Smooth muscle cell (in vitro differentiated cells): ENCODE data around the gene RAD51D. TPM values are rescaled to one million over a fixed set of nuclear protein-coding genes. Genes with fewer than 3 reads are reported as not detected.

Experiments used
- DNase-seq: peaks from one replicate; lab custom pipeline; 2025; ENCODE audit not compliant: unreplicated experiment; lab: John Stamatoyannopoulos, UW
- H2AFZ ChIP-seq: fragments of 200-600 bp; sonication (generic); 2 replicates; pipeline ENCODE4 v1.6.0; 2016; ENCODE audit warnings: antibody characterized with exemption, low read depth, mild to moderate bottlenecking
- H3F3A ChIP-seq: fragments of 200-600 bp; sonication (generic); 2 replicates; pipeline ENCODE4 v1.6.0; 2017; ENCODE audit warnings: antibody characterized with exemption, low read depth
- H3K27ac ChIP-seq: fragments of 200-600 bp; sonication (generic); 2 replicates; pipeline ENCODE4 v1.5.1; 2016; ENCODE audit warnings: low read depth, mild to moderate bottlenecking
- H3K27me3 ChIP-seq: fragments of 200-600 bp; sonication (generic); 2 replicates; pipeline ENCODE4 v1.6.1; 2016; ENCODE audit warnings: low read depth, mild to moderate bottlenecking
- H3K36me3 ChIP-seq: fragments of 200-600 bp; sonication (generic); 2 replicates; pipeline ENCODE4 v1.5.1; 2016; ENCODE audit warnings: low read depth
- H3K4me1 ChIP-seq: fragments of 200-600 bp; sonication (generic); 2 replicates; pipeline ENCODE4 v1.5.1; 2016; ENCODE audit warnings: low read depth
- H3K4me2 ChIP-seq: fragments of 200-600 bp; sonication (generic); 2 replicates; pipeline ENCODE4 v1.6.0; 2016; ENCODE audit warnings: mild to moderate bottlenecking
- H3K4me3 ChIP-seq: fragments of 200-600 bp; sonication (generic); 2 replicates; pipeline ENCODE4 v1.5.1; 2016; ENCODE audit warnings: mild to moderate bottlenecking
- H3K79me2 ChIP-seq: fragments of 200-600 bp; sonication (generic); 2 replicates; pipeline ENCODE4 v1.6.0; 2016; ENCODE audit warnings: low read depth, mild to moderate bottlenecking
- H3K9ac ChIP-seq: fragments of 200-600 bp; sonication (generic); 2 replicates; pipeline ENCODE4 v1.6.0; 2016; ENCODE audit warnings: low read depth
- H3K9me3 ChIP-seq: fragments of 200-600 bp; sonication (generic); replicated peaks from 2 replicates; pipeline ENCODE4 v1.5.1; 2016; ENCODE audit warnings: low read depth
- H4K20me1 ChIP-seq: fragments of 200-600 bp; sonication (generic); 2 replicates; pipeline ENCODE4 v1.6.0; 2016; ENCODE audit warnings: low read depth
- WGBS: methylation state at CpG from one replicate; pipeline ENCODE4 v1.1.7; 2016; ENCODE audit warnings: low lambda C conversion rate; 5-methylcytosine and 5-hydroxymethylcytosine counted together
- polyA plus RNA-seq: library from polyadenylated mRNA; unstranded; fragments of >200 nt; fragmentation: Nextera tagmentation; extraction: Ambion mirVana; gene quantifications from 2 replicates; pipeline ENCODE4 v1.2.1, GENCODE V29; 2016
- total RNA-seq: library from RNA; depleted of rRNA; stranded (reverse); fragments of >200 nt; gene quantifications from 2 replicates; pipeline ENCODE4 v1.2.3, GENCODE V29; 2014
- TF ChIP-seq, protein P1 (sequence below): fragments of 200-600 bp; sonication (generic); IDR thresholded peaks from 2 replicates; pipeline ENCODE4 v1.5.1; 2017; ENCODE audit warnings: borderline replicate concordance, mild to moderate bottlenecking, antibody characterized with exemption; ENCODE audit not compliant: insufficient read depth, poor library complexity, severe bottlenecking

RAD51D gene
- total and polyA plus RNA-seq, 2 experiments from 2014 or later: 1.4 to 5.5 TPM

DNA sequence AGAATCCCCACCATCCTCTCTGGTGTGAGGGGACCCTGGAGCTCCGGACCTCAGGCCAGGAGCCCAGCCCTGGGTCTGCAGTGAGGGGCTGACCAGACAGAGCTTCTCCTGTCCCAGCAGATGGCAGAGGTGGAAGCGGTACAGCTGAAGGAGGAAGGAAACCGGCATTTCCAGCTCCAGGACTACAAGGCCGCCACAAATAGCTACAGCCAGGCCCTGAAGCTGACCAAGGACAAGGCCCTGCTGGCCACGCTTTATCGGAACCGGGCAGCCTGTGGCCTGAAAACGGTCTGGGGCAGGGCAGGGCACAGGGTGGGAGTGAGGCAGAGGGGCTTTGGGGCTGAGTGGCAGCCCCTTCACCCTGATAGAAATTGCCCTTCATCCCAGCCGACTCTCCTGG, 28.5 kb upstream of the RAD51D start:
- Histone ChIP-seq H3K9me3 (no peaks in the 10 kb centered on the region), H3K27ac (no peak overlapping the region), H3K9ac (no peak overlapping the region), H3K4me1 (no peaks in the 10 kb centered on the region), H4K20me1 (no peaks in the 10 kb centered on the region), H3K27me3 (no peaks in the 10 kb centered on the region), H3K4me2 (no peak overlapping the region), H3F3A (no peaks in the 10 kb centered on the region), H3K36me3 (no peaks in the 10 kb centered on the region), H3K79me2 (no peaks in the 10 kb centered on the region), H3K4me3 (no peak overlapping the region), H2AFZ (no peak overlapping the region)
- DNase-seq: no peak
- TF ChIP-seq, protein P1, sequence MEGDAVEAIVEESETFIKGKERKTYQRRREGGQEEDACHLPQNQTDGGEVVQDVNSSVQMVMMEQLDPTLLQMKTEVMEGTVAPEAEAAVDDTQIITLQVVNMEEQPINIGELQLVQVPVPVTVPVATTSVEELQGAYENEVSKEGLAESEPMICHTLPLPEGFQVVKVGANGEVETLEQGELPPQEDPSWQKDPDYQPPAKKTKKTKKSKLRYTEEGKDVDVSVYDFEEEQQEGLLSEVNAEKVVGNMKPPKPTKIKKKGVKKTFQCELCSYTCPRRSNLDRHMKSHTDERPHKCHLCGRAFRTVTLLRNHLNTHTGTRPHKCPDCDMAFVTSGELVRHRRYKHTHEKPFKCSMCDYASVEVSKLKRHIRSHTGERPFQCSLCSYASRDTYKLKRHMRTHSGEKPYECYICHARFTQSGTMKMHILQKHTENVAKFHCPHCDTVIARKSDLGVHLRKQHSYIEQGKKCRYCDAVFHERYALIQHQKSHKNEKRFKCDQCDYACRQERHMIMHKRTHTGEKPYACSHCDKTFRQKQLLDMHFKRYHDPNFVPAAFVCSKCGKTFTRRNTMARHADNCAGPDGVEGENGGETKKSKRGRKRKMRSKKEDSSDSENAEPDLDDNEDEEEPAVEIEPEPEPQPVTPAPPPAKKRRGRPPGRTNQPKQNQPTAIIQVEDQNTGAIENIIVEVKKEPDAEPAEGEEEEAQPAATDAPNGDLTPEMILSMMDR: no peak
- WGBS: 86% methylated on average over 9 of the region's 9 CpGs

DNA sequence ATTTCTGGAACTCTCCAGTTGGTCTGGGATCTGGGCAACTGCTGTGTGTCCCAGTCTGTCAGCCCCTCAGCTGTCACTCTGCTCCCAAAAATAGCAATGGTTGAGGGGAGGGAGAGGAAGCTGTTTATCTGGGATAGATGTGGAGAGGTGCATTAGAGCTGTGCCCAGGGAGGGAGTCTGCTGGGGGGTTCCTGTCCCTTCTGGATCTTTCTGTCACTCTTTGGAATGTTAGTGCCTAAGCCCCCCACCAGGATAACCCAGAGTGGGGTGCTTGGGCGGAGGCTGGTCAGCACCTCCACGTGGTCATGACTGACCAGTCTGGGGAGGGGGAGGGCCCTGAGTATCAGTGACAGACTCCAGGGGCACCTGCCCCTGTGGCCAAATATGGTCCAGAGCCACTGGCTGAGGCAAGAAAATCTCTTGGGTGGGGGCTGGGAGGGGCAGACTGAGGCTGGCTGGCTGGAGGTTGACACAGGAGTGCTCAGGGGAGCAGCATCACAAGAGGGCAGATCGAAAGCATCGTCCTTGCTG, 27.8 kb upstream of the RAD51D start, which contains the start of gene UNC45B:
TSS of gene UNC45B (plus strand) at position 443 of the 531 bp plus-strand sequence. CDS start 447 bp downstream, outside the sequence.
- Histone ChIP-seq H3K9ac (no peak within 1 kb of the TSS), H3K9me3 (no peaks in the 10 kb centered on the region), H3F3A (no peaks in the 10 kb centered on the region), H4K20me1 (no peaks in the 10 kb centered on the region), H3K27me3 (no peaks in the 10 kb centered on the region), H3K79me2 (no peaks in the 10 kb centered on the region), H3K36me3 (no peaks in the 10 kb centered on the region), H3K4me3 (no peak within 1 kb of the TSS), H3K27ac (no peak within 1 kb of the TSS), H3K4me1 (no peaks in the 10 kb centered on the region), H2AFZ (no peak within 1 kb of the TSS), H3K4me2 (no peak within 1 kb of the TSS)
- TF ChIP-seq, protein P1: no peak
- WGBS: 69% methylated on average over 4 of the region's 4 CpGs
- no peak for DNase-seq

DNA sequence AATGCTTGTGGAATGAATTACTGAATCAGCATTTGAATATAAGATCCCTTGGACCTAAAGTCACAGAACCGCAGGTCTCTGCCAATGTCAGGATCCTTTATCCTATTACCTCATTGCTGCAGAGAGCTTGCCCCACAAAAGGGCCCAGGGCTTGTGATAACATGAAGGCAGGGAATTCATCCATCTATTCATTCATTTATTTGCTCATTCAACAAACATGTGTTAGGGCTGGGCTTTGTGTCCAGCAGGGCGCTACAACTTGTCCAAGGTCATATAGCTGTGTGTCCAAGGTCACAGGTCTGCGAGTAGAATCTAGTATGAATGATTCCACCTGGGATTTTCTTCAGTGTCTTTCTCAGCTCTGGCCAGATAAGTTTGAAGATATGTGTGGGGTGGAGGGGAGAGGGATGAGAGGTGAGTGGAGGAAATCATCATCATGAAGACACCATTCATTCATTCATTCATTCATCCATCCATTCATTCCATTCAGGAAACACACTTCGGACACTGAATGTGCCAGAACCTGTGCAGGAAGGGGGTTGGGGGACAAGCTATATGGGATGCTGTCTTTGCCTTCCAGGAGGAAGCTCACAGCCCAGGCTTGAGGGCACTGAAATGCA, 26.7 kb upstream of the RAD51D start:
- H3F3A ChIP-seq: no peaks in the 10 kb centered on the region
- H3K79me2 ChIP-seq: peaks cover 6% of the 10 kb centered on the region
- no peaks in the 10 kb centered on the region for H3K9me3 ChIP-seq
- WGBS: 91% methylated on average over 4 of the region's 4 CpGs
- no peak overlapping the region for H3K9ac ChIP-seq
- no peaks in the 10 kb centered on the region for H3K4me1 ChIP-seq
- H3K27ac ChIP-seq: no peak overlapping the region
- H3K27me3 ChIP-seq: no peaks in the 10 kb centered on the region
- no peak overlapping the region for H3K4me2 ChIP-seq
- H3K36me3 ChIP-seq: no peaks in the 10 kb centered on the region
- no peaks in the 10 kb centered on the region for H4K20me1 ChIP-seq
- TF ChIP-seq, protein P1: no peak
- no peak overlapping the region for H2AFZ ChIP-seq
- H3K4me3 ChIP-seq: no peak overlapping the region
- DNase-seq: no peak

DNA sequence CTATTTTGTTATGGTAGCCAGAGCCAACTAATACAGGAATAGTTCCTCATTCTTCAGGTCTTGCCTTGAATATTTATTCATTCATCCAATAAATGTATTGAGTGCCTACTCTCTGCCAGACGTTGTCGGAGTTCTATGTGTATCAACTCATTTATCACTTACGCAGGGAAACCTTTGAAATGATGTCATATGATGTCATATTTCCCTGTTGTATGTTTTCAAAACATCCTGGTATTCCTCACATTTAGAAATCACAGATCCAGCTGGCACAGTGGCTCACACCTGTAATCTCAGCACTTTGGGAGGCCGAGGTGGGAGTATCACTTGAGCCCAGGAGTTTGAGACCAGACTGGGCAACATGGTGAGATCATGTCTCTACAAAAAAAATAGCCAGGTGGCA, 25.2 kb upstream of the RAD51D start:
- H3K9ac ChIP-seq: no peak overlapping the region
- TF ChIP-seq, protein P1: no peak
- no peaks in the 10 kb centered on the region for H4K20me1 ChIP-seq
- no peak for DNase-seq
- H3K27ac ChIP-seq: no peak overlapping the region
- no peak overlapping the region for H3K4me3 ChIP-seq
- H3K4me2 ChIP-seq: no peak overlapping the region
- 92% methylated on average over 4 of the region's 4 CpGs for WGBS
- H3K36me3 ChIP-seq: no peaks in the 10 kb centered on the region
- H3F3A ChIP-seq: no peaks in the 10 kb centered on the region
- no peak overlapping the region for H2AFZ ChIP-seq
- H3K27me3 ChIP-seq: no peaks in the 10 kb centered on the region
- peaks cover 8% of the 10 kb centered on the region for H3K4me1 ChIP-seq
- peaks cover 13% of the 10 kb centered on the region for H3K79me2 ChIP-seq
- H3K9me3 ChIP-seq: no peaks in the 10 kb centered on the region
